Small intestine (tissue), 7 donors: ENCODE results near the gene PFAS. TPM values are rescaled to one million over a fixed set of nuclear protein-coding genes. Genes with fewer than 3 reads are reported as not detected.

Experiments used
- DNase-seq, 2 donors: peaks; one replicate each; pipeline versions ENCODE4 v3.0.0 to v3.0.0-alpha.2; 2013
- FAIRE-seq: peaks from 2 replicates; lab custom pipeline; 2012; peaks lifted over from hg19 to GRCh38; lab: Jason Lieb, UNC
- H3K27ac ChIP-seq, 3 donors: one replicate each; pipeline ENCODE4 v1.5.1; 2013; ENCODE audit warnings: low read length in 2 of 3, mild to moderate bottlenecking in 2 of 3, control low read depth in 1 of 3, inconsistent platforms in 1 of 3, low read depth in 1 of 3, moderate library complexity in 1 of 3
- H3K27me3 ChIP-seq, 3 donors: one replicate each; pipeline ENCODE4 v1.6.1; 2013; ENCODE audit warnings: low read length in 3 of 3, inconsistent platforms in 1 of 3; ENCODE audit not compliant: control insufficient read depth in 3 of 3, insufficient read depth in 3 of 3
- H3K36me3 ChIP-seq, 3 donors: one replicate each; pipeline ENCODE4 v1.6.1; 2013; ENCODE audit warnings: low read length in 3 of 3, inconsistent platforms in 1 of 3, low read depth in 1 of 3, mild to moderate bottlenecking in 1 of 3, moderate library complexity in 1 of 3; ENCODE audit not compliant: control insufficient read depth in 3 of 3, insufficient read depth in 2 of 3
- H3K4me1 ChIP-seq, 3 donors: one replicate each; pipeline ENCODE4 v1.6.1; 2013; ENCODE audit warnings: low read length in 2 of 3, inconsistent platforms in 1 of 3, low read depth in 1 of 3, mild to moderate bottlenecking in 1 of 3, moderate library complexity in 1 of 3; ENCODE audit not compliant: control insufficient read depth in 3 of 3, insufficient read depth in 2 of 3
- H3K4me3 ChIP-seq, 3 donors: one replicate each; pipeline ENCODE4 v1.5.1; 2013; ENCODE audit warnings: low read length in 3 of 3, control low read depth in 1 of 3, inconsistent platforms in 1 of 3, low read depth in 1 of 3, mild to moderate bottlenecking in 1 of 3, moderate library complexity in 1 of 3
- H3K9me3 ChIP-seq, 2 donors: one replicate each; pipeline ENCODE4 v1.6.1; 2013; ENCODE audit warnings: low read depth in 1 of 2, low read length in 1 of 2; ENCODE audit not compliant: control insufficient read depth in 2 of 2, insufficient read depth in 1 of 2
- WGBS, 3 donors: extraction: QIAGEN DNeasy Blood & Tissue Kit; methylation state at CpG; one replicate each; pipeline ENCODE4 v1.1.7; 2013; 5-methylcytosine and 5-hydroxymethylcytosine counted together
- polyA plus RNA-seq, 4 donors: library from polyadenylated mRNA; stranded (reverse) in 3 of 4; unstranded in 1 of 4; fragments of 200-250 nt in 3 of 4; fragments of 120-200 nt in 1 of 4; gene quantifications; one replicate each; pipeline versions ENCODE4 v1.2.1 to v1.2.3, GENCODE V29; 2013
- donor health status: healthy with polysubstance abuse.
- donor health status: control.
- donor health status: control.
- donor health status: Bipolar disorder and iron deficiency.
- donor health status: healthy.

PFAS gene
- polyA plus RNA-seq, 4 donors: 6.9 to 21.4 (median 13.6) TPM

- Histone ChIP-seq H3K27me3 (no peaks in the 10 kb centered on the region), H3K4me3 (peak overlapping the region in 1 of 3 donors; percentile 46), H3K4me1 (peaks cover 0 to 26% (median 4%) of the 10 kb centered on the region in 3 donors), H3K27ac (peak overlapping the region in 2 of 3 donors; percentile 76 to 83), H3K9me3 (no peaks in the 10 kb centered on the region), H3K36me3 (peaks cover 3 to 36% (median 16%) of the 10 kb centered on the region in 3 donors)
- FAIRE-seq (no peak), DNase-seq (peak in 1 of 2 donors; percentile 43)
- WGBS, 3 donors: 42 to 62% (median 48%) methylated on average over 20 of the region's 20 CpGs
These were observed 23.1 kb upstream of the PFAS start for GRCh38 chr17:8225813-8226535.

DNA sequence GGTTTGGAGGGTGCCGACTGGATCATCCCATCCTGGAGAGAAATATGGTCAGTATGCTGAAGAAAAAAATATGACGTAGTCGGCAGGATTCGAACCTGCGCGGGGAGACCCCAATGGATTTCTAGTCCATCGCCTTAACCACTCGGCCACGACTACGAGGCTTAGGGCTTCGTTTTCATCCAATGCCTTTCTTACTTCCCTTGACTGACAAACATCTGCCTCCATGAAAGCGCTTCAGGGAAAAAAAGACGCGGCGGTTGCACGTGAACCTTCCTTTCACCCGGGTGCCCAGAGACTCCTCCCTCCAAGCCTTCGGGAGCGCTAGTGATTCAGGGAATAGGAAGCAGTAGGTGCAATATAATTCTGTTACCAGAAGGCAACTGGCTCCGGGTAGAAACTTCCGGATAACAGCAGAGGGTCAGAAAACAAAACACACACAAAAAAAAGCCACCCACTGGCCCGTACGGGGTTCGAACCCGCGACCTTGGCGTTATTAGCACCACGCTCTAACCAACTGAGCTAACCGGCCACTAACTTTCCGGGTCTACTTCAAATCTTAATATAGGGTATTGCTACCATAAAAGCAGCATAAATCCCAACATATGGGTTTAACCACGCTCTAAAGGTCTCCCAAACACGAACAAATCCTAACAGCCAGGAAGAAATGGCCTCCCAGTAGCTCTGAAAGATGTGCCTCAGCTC lies 22.4 kb upstream of the PFAS start:
- WGBS, 3 donors: 8 to 15% (median 10%) methylated on average over 32 of the region's 32 CpGs
- peaks cover 8 to 43% (median 16%) of the 10 kb centered on the region in 3 donors for H3K36me3 ChIP-seq
- no peaks in the 10 kb centered on the region for H3K9me3 ChIP-seq
- DNase-seq (peak; percentile 78 to 92), FAIRE-seq (no peak)
- no peaks in the 10 kb centered on the region for H3K27me3 ChIP-seq
- H3K4me3 ChIP-seq: peak overlapping the region in 1 of 3 donors; percentile 46
- peak overlapping the region; percentile 41 to 83 (median 76) for H3K27ac ChIP-seq
- peaks cover 0 to 26% (median 4%) of the 10 kb centered on the region in 3 donors for H3K4me1 ChIP-seq

DNA sequence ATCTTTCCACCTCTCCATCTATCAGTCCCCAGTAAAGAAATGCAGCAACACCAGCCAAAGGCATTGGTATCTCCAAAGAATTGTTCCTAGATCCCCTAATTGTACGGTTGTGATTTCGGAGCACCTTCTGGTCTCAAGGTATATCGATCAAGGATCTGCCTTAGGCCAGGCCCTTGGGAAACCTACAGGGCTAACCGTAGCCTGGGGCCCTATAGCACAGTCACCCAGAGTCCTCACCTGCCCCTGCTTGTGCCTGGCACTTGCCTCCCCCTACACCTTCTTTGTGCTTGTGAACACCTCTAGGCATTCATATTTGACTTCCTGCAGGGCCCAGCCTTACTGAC lies 21.9 kb upstream of the PFAS start:
- H3K27ac ChIP-seq: peak overlapping the region in 2 of 3 donors; percentile 76 to 83
- peaks cover 0 to 25% (median 4%) of the 10 kb centered on the region in 3 donors for H3K4me1 ChIP-seq
- DNase-seq: no peak
- H3K36me3 ChIP-seq: peaks cover 13 to 49% (median 16%) of the 10 kb centered on the region in 3 donors
- H3K9me3 ChIP-seq: no peaks in the 10 kb centered on the region
- 88 to 91% (median 90%) methylated on average over 4 of the region's 4 CpGs for WGBS, 3 donors
- H3K4me3 ChIP-seq: peak overlapping the region in 1 of 3 donors; percentile 46
- no peak for FAIRE-seq
- no peaks in the 10 kb centered on the region for H3K27me3 ChIP-seq

- Histone ChIP-seq H3K27me3 (no peaks in the 10 kb centered on the region), H3K9me3 (no peaks in the 10 kb centered on the region), H3K27ac (no peak overlapping the region), H3K4me1 (peaks cover 0 to 11% (median 0%) of the 10 kb centered on the region in 3 donors), H3K4me3 (no peak overlapping the region), H3K36me3 (peaks cover 32 to 88% (median 41%) of the 10 kb centered on the region in 3 donors)
- no peak for DNase-seq
- FAIRE-seq: no peak
- 94 to 96% (median 96%) methylated on average over 10 of the region's 10 CpGs for WGBS, 3 donors
These were observed 17.4 kb upstream of the PFAS start for GRCh38 chr17:8231701-8232100.

DNA sequence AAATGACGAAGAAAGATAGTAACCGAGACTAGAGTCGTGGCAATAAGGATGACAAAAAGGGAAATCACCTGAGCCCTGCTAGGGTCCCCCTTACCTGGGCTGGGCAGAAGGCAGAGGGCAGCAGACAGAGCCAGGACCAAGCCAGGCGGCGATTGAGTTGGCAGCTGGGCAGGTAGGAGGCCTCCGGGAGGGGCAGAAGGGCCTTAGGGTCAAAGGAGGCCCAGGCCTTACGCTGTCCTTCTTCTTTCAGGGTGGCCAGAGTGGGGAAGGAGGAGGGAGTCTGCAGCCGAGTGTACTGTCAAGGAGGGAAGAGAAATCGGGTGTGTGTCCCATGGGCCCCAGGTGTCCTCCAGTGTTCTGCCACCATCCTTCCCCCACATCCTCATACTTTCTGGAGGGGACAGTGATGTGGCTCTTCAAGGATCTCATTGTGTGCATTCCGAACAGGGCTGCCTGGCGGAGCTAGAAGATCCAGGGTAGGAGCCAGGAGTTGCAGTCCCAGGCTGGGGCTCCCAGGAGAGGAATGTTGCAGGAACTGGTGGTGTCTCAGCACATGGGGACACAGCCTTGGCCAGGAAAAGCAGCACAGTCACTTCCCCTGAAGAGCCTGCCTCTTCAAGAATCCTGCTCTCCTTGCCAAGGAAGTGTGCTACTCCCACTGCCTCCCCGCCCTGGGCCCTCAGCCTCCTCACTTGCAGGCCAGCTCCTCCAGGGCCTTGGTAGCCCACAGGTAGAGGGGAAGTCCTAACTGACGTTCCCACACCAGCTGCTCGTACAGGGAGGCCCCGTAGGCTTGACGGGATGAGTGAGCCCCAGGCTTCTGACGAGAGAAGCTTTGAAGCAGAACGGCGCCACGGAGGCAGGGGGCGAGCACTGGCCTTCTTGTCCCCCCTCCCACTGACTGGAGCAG lies 14.5 kb upstream of the PFAS start:
- FAIRE-seq (no peak), DNase-seq (no peak)
- Histone ChIP-seq H3K36me3 (peaks cover 38 to 82% (median 39%) of the 10 kb centered on the region in 3 donors), H3K9me3 (no peaks in the 10 kb centered on the region), H3K27me3 (no peaks in the 10 kb centered on the region), H3K4me1 (no peaks in the 10 kb centered on the region), H3K27ac (no peak overlapping the region), H3K4me3 (no peak overlapping the region)
- 94 to 96% (median 95%) methylated on average over 20 to 21 of the region's 21 CpGs for WGBS, 3 donors

GRCh38 chr17:8235676-8236075 lies 13.4 kb upstream of the PFAS start:
- 95 to 98% (median 97%) methylated on average over 7 of the region's 7 CpGs for WGBS, 3 donors
- FAIRE-seq (no peak), DNase-seq (no peak)
- no peak overlapping the region for H3K4me3 ChIP-seq
- peaks cover 29 to 81% (median 36%) of the 10 kb centered on the region in 3 donors for H3K36me3 ChIP-seq
- H3K27ac ChIP-seq: no peak overlapping the region
- no peaks in the 10 kb centered on the region for H3K27me3 ChIP-seq
- no peaks in the 10 kb centered on the region for H3K9me3 ChIP-seq
- no peaks in the 10 kb centered on the region for H3K4me1 ChIP-seq

GRCh38 chr17:8237175-8237574 lies 11.9 kb upstream of the PFAS start:
- H3K4me3 ChIP-seq: no peak overlapping the region
- no peaks in the 10 kb centered on the region for H3K9me3 ChIP-seq
- no peaks in the 10 kb centered on the region for H3K4me1 ChIP-seq
- H3K36me3 ChIP-seq: peaks cover 26 to 78% (median 27%) of the 10 kb centered on the region in 3 donors
- peak overlapping the region in 1 of 3 donors; percentile 37 for H3K27ac ChIP-seq
- DNase-seq (peak in 1 of 2 donors; percentile 25), FAIRE-seq (no peak)
- 76 to 78% (median 77%) methylated on average over 7 of the region's 7 CpGs for WGBS, 3 donors
- no peaks in the 10 kb centered on the region for H3K27me3 ChIP-seq

- no peak overlapping the region for H3K27ac ChIP-seq
- H3K36me3 ChIP-seq: peaks cover 22 to 74% (median 23%) of the 10 kb centered on the region in 3 donors
- H3K27me3 ChIP-seq: no peaks in the 10 kb centered on the region
- 84 to 94% (median 87%) methylated on average over 4 of the region's 4 CpGs for WGBS, 3 donors
- no peaks in the 10 kb centered on the region for H3K4me1 ChIP-seq
- no peaks in the 10 kb centered on the region for H3K9me3 ChIP-seq
- DNase-seq (no peak), FAIRE-seq (no peak)
- no peak overlapping the region for H3K4me3 ChIP-seq
These were observed 11.2 kb upstream of the PFAS start for GRCh38 chr17:8237886-8238285.
